ENCODE results near the gene KMT5C.

DNA sequence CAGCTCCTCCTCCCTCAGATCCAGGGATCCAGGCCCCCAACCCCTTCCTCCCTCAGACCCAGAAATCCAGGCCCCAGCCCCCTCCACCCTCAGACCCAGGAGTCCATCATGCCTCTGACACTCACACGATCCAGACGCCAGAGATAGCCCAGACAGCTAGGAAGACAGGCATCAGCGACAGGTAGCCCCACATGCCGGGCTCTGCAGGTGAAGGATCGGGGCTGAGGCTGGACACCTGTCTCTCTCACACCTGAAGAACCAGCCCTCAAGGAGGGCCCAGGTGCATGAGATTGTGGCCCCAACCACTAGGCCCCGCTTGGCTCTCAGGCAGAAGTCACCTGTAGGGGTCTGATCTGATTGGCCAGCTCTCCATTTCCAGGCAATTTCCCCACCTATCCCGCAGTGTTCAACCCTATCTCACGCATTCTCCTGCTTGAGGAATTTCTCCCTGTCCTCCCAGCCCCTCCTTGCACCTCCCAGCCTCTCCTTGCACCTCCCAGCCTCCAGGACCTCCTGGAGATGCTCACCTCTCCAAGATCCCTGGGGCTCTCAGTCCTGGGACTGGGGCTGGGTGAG lies 18.7 kb upstream of the KMT5C start:
- TF ChIP-seq TCF7 (CRISPR knock-in tag; IDR thresholded peaks at IDR 0.05; ENCODE audit: low read depth) (no peak), ATF2 (CRISPR knock-in tag; IDR thresholded peaks at IDR 0.05; ENCODE audit: borderline replicate concordance, low read depth) (no peak), JUN (CRISPR knock-in tag; IDR thresholded peaks at IDR 0.05) (no peak)
